Activated T-helper 2 cell treated with anti-CD3 and anti-CD28 coated beads, Interferon-gamma antibody, Interleukin-2, Interleukin-4, amounts not matched to agents 10 μg/mL and 5 μg/mL and 100 μg/mL, durations not matched to agents 14 hours and 24 hours and 36 hours (primary cell): ENCODE data around the gene LGR6. TPM values are rescaled to one million over a fixed set of nuclear protein-coding genes. Genes with fewer than 3 reads are reported as not detected.
"Not testable (repeated sequence)": the region's sequence is repeated elsewhere in the genome, so short reads cannot be mapped to it uniquely, and the experiment has no call there.

Experiments used
- DNase-seq: peaks from one replicate; pipeline ENCODE4 v3.0.0; 2021; ENCODE audit warnings: low spot score
- H3K27ac Mint-ChIP-seq: one replicate; pipeline ENCODE4 v1.8.0; 2021; ENCODE audit warnings: mixed read lengths
- H3K27me3 Mint-ChIP-seq: one replicate; pipeline ENCODE4 v1.8.0; 2021; ENCODE audit warnings: low read depth, mixed read lengths
- H3K36me3 Mint-ChIP-seq: one replicate; pipeline ENCODE4 v1.8.0; 2021; ENCODE audit warnings: low read depth, mixed read lengths
- H3K4me1 Mint-ChIP-seq: one replicate; pipeline ENCODE4 v1.8.0; 2021; ENCODE audit warnings: low read depth, mixed read lengths
- H3K4me3 Mint-ChIP-seq: one replicate; pipeline ENCODE4 v1.8.0; 2021; ENCODE audit warnings: low read depth, mild to moderate bottlenecking, moderate library complexity, mixed read lengths
- H3K9me3 Mint-ChIP-seq: one replicate; pipeline ENCODE4 v1.8.0; 2021; ENCODE audit warnings: mixed read lengths
- intact Hi-C: fragments of 100-400 bp; cut with micrococcal nuclease; formaldehyde crosslinking; loops from one replicate; pipeline ENCODE4 v1.15.1; 2023
- total RNA-seq: library from RNA; stranded (reverse); gene quantifications from 2 replicates; pipeline ENCODE4 v1.2.3, GENCODE V29; 2022

Gene LGR6, protein sequence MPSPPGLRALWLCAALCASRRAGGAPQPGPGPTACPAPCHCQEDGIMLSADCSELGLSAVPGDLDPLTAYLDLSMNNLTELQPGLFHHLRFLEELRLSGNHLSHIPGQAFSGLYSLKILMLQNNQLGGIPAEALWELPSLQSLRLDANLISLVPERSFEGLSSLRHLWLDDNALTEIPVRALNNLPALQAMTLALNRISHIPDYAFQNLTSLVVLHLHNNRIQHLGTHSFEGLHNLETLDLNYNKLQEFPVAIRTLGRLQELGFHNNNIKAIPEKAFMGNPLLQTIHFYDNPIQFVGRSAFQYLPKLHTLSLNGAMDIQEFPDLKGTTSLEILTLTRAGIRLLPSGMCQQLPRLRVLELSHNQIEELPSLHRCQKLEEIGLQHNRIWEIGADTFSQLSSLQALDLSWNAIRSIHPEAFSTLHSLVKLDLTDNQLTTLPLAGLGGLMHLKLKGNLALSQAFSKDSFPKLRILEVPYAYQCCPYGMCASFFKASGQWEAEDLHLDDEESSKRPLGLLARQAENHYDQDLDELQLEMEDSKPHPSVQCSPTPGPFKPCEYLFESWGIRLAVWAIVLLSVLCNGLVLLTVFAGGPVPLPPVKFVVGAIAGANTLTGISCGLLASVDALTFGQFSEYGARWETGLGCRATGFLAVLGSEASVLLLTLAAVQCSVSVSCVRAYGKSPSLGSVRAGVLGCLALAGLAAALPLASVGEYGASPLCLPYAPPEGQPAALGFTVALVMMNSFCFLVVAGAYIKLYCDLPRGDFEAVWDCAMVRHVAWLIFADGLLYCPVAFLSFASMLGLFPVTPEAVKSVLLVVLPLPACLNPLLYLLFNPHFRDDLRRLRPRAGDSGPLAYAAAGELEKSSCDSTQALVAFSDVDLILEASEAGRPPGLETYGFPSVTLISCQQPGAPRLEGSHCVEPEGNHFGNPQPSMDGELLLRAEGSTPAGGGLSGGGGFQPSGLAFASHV
- total RNA-seq, result not detected in 2 replicates

DNA sequence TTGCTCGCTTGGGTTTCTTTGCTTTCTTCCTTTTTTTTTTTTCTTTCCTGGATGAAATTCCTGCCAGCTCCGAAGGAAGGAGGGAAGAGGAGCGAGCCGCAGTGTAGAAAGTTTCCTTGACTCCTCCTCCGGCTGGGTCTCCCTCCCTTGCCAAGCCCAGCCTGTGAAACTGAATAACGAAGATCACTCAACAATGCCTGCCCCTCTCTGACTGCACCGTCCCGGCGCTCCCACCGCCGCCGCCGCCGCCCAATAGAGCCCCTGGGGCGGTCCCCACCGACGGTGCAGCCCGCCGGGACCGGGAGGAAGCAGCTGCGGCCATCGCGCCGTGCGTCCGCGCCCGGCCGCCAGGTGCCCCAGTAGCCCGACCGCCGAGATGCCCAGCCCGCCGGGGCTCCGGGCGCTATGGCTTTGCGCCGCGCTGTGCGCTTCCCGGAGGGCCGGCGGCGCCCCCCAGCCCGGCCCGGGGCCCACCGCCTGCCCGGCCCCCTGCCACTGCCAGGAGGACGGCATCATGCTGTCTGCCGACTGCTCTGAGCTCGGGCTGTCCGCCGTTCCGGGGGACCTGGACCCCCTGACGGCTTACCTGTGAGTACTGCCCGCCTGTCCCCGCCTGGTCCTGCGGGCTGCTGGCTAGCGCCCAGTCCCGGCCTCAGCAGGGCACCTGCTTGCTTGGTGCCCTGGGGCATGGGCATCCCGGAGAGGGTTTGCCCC lies at the start of gene LGR6:
Gene LGR6 (plus strand): TSS at position 186 of the 714 bp plus-strand sequence. CDS start 191 bp downstream, at position 377.
- H3K27ac Mint-ChIP-seq, result no peak within 1 kb of the TSS
- H3K36me3 Mint-ChIP-seq, result no peaks in the 10 kb centered on the region
- H3K4me3 Mint-ChIP-seq, result no peak within 1 kb of the TSS
- no peaks in the 10 kb centered on the region for H3K9me3 Mint-ChIP-seq
- no peaks in the 10 kb centered on the region for H3K4me1 Mint-ChIP-seq
- no peak for DNase-seq
- peaks cover 40% of the 10 kb centered on the region for H3K27me3 Mint-ChIP-seq
- intact Hi-C loops, result no loop called here

DNA sequence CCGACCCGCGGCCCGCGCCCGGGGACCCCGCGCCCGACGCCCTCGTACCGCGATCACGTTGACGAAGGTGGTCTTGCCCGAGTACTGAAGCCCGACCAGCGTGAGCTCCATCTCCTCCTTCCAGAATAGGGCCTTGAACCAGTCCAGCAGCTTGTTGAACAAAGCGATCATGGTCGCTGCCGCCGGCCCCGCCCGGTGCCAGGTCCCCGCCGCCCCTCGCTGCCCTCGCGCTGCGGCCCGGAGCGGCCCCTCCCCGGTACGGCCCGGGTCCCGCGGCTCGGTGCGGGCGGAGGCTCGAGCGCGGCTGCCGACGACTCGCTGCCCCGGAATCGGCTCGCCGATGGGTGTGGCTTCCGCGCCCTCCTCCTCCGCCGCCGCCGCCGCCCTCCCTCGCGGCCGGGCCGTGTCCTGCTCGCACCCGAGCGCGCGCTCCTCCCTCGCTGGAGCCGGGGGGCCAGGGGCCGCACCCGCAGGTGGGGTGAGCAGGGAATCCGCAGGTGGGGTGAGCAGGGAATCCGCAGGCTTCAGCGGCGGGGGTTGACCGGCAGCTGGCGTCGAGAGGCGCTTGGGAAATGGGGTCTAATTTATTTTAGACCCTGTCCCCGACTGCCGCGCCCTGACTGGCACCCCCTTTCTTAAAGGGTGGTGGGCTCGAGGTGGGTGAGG lies 49.1 kb upstream of the LGR6 start, which contains the start of gene ARL8A:
Gene ARL8A (minus strand): TSS at position 336 of the 666 bp plus-strand sequence. CDS start 165 bp downstream, at position 171.
- H3K9me3 Mint-ChIP-seq, result no peaks in the 10 kb centered on the region
- peak; percentile 71 for DNase-seq
- H3K4me3 Mint-ChIP-seq, result peak within 1 kb of the TSS; percentile 91
- intact Hi-C loops, result loop anchor here (1.0 to 5.0 kb wide), 3 partner anchors 14 to 262 kb away; no protein-coding TSS in a partner anchor
- H3K27ac Mint-ChIP-seq, result peak within 1 kb of the TSS; percentile 92
- H3K4me1 Mint-ChIP-seq, result peaks cover 29% of the 10 kb centered on the region
- no peaks in the 10 kb centered on the region for H3K27me3 Mint-ChIP-seq
- H3K36me3 Mint-ChIP-seq, result peaks cover 32% of the 10 kb centered on the region

DNA sequence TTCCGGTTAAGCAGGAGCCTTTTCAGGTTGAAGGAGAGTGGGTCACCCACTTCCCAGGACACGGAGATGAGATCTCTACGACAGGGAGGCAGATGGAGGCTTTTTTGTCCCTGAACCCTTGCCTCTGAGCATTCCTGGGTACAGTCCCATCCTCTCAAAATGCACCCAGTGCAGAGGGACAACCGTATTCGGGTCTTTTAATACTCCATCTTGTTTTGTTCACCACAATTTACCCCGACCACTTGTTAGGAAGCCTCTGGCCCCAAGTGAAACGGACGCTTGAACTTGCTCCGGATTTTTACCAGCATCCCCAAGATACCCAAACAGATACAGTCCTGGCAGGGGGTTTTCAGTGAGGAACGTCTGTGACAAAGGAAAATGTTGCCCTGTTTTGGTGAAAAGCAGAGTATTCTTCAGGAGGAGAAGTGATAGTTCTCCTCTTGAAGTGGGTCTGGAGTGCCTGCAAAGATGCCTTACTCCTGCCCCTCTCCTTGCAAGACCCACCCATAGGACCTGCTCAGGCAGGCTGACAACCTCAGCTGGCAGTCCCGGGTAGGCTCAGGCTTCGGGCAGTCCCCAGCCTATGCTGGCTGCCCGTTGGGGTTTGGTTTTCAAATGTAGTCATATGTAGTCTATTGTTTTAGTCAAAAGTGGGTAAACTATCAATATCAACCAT lies 48.4 kb upstream of the LGR6 start:
- Mint-ChIP-seq H3K36me3 (peaks cover 37% of the 10 kb centered on the region), H3K4me1 (peaks cover 29% of the 10 kb centered on the region), H3K9me3 (no peaks in the 10 kb centered on the region), H3K27ac (peak overlapping the region; percentile 84), H3K27me3 (no peaks in the 10 kb centered on the region), H3K4me3 (peak overlapping the region; percentile 78)
- DNase-seq, result no peak
- intact Hi-C loops, result loop anchor here (1.0 to 5.0 kb wide), 3 partner anchors 14 to 263 kb away; no protein-coding TSS in a partner anchor

DNA sequence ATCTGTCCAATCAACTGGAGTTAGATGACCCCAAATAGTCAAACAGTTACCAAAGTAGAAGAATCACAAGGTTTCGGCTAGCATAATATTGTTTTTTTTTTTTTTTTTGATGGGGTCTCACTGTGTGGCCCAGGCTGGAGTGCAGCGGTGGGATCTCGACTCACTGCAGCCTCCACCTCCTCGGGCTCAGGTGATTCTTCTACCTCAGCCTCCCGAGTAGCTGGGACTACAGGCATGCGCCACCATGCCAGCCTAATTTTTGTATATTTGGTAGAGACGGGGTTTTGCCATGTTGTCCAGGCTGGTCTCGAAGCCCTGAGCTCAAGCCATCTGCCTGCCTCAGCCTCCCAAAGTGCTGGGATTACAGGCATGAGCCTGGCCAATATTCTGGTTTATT lies 47.9 kb upstream of the LGR6 start:
- not testable (repeated sequence) for H3K27me3 Mint-ChIP-seq
- H3K27ac Mint-ChIP-seq, result peak overlapping the region; percentile 84

DNA sequence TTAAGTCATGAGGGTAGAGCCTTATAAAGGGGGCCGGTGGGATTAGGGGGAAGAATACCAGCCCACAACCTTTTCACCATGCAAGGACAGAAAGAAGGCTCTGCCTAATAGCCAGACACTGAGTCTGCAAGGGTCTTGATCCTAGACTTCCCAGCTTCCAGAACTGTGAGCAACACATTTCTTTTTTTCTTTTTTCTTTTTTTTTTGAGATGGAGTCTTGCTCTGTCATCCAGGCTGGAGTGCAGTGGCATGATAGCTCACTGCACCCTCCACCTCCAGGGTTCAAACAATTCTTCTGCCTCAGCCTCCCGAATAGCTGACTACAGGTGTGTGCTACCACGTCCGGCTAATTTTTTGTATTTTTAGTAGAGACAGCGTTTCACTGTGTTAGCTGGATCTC lies 47.3 kb upstream of the LGR6 start:
- Mint-ChIP-seq H3K36me3 (peaks cover 44% of the 10 kb centered on the region), H3K9me3 (no peaks in the 10 kb centered on the region), H3K27ac (peak overlapping the region; percentile 42), H3K27me3 (no peaks in the 10 kb centered on the region), H3K4me1 (peaks cover 36% of the 10 kb centered on the region), H3K4me3 (no peak overlapping the region)
- DNase-seq, result no peak
- intact Hi-C loops, result loop anchor here (5.0 kb wide), 1 partner anchor 264 kb away; no protein-coding TSS in a partner anchor

More for the DNA sequence above, 47.9 kb upstream of the LGR6 start:
- H3K36me3 Mint-ChIP-seq, result peaks cover 42% of the 10 kb centered on the region
- H3K4me3 Mint-ChIP-seq, result peak overlapping the region; percentile 78
- not testable (repeated sequence) for H3K9me3 Mint-ChIP-seq, DNase-seq
- peaks cover 31% of the 10 kb centered on the region for H3K4me1 Mint-ChIP-seq
- intact Hi-C loops, result loop anchor here (1.0 to 5.0 kb wide), 3 partner anchors 13 to 263 kb away; no protein-coding TSS in a partner anchor

DNA sequence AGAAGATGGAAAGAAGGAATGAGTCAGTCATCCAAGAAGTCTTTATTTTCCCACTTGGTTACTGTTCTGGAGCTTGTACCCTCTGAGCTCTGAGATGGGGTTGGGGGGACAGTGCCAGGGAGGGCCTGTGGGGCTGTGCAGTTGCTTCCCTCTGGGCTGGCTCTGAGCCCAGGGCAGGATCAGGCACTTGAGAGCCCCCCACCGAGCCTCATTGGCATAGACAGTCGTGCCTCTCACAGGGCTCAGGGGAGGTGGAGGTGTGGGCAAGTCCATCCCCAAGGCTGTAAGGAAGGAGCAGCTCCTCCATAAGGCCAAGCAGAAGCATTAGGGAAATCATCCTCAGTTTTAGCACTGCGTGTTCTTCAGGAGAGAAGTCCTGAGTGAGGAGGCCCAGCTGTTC lies 46.6 kb upstream of the LGR6 start:
- Mint-ChIP-seq H3K36me3 (peaks cover 48% of the 10 kb centered on the region), H3K27ac (peak overlapping the region; percentile 33), H3K4me1 (peaks cover 37% of the 10 kb centered on the region), H3K4me3 (no peak overlapping the region), H3K9me3 (no peaks in the 10 kb centered on the region), H3K27me3 (no peaks in the 10 kb centered on the region)
- intact Hi-C loops, result loop anchor here (5.0 kb wide), 1 partner anchor 265 kb away; no protein-coding TSS in a partner anchor
- no peak for DNase-seq

DNA sequence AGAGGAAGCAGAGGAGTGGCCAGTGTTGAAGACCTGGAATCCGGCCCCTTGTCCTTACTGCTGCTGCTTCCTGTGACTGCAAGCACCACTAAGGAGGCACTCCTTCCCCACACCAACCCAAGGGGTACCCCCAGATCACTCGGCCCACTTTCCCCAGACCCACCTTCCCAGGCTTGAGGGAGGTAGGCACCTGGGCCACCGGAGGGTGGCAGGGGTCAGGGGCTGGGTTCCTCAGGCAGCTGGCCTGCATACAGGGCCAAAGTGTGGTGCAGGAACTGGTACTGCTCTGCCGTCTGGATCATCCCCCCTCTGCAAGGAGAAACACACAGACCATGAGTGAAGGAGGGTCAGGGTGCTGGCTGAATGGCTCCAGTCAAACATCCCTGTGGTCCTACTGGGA lies 45.2 kb upstream of the LGR6 start:
- intact Hi-C loops, result loop anchor here (5.0 kb wide), 1 partner anchor 266 kb away; no protein-coding TSS in a partner anchor
- H3K4me3 Mint-ChIP-seq, result no peak overlapping the region
- no peak for DNase-seq
- no peaks in the 10 kb centered on the region for H3K9me3 Mint-ChIP-seq
- no peaks in the 10 kb centered on the region for H3K27me3 Mint-ChIP-seq
- peaks cover 57% of the 10 kb centered on the region for H3K36me3 Mint-ChIP-seq
- H3K27ac Mint-ChIP-seq, result no peak overlapping the region
- H3K4me1 Mint-ChIP-seq, result peaks cover 30% of the 10 kb centered on the region

DNA sequence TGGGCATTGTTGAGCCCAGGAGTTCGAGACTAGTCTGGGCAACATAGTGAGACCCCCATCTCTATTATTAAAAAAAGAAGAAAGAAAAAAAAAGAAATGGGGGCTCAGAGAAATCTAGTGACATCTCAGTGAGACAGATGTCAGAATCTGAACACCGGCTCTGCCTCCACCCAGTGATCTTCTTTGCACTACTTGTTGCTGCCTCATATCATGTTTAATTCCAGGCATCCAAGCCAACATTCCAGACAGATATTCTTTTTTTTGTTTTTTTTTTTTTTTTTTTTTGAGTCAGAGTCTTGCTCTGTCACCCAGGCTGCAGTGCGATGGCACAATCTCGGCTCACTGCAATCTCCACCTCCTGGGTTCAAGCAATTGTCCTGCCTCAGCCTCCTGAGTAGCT lies 44.0 kb upstream of the LGR6 start:
- intact Hi-C loops, result loop anchor here (5.0 kb wide), 1 partner anchor 267 kb away; no protein-coding TSS in a partner anchor
- Mint-ChIP-seq H3K4me1 (peaks cover 31% of the 10 kb centered on the region), H3K27me3 (no peaks in the 10 kb centered on the region), H3K36me3 (peaks cover 64% of the 10 kb centered on the region), H3K27ac (no peak overlapping the region), H3K9me3 (no peaks in the 10 kb centered on the region), H3K4me3 (no peak overlapping the region)
- no peak for DNase-seq

DNA sequence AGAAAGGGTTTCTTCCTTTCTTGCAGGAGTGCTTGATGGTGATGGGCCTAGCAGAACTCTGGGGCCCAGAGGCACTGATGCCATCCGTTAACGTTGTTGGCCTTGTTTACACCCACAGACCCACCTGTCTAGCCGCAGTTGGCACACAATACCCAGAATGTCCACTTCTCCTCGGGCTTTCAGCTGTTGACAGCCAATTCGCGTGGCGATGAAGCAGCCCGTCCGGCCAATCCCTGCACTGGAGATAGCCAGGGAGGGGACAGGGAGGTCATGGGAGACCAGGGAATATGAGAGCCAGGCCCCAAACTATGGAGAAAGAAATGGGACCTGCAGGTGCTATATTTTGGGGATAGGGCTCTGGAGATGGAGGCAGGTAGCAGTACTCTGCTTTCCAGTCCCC lies 43.4 kb upstream of the LGR6 start:
- no peaks in the 10 kb centered on the region for H3K27me3 Mint-ChIP-seq
- no peak overlapping the region for H3K27ac Mint-ChIP-seq
- H3K36me3 Mint-ChIP-seq, result peaks cover 70% of the 10 kb centered on the region

DNA sequence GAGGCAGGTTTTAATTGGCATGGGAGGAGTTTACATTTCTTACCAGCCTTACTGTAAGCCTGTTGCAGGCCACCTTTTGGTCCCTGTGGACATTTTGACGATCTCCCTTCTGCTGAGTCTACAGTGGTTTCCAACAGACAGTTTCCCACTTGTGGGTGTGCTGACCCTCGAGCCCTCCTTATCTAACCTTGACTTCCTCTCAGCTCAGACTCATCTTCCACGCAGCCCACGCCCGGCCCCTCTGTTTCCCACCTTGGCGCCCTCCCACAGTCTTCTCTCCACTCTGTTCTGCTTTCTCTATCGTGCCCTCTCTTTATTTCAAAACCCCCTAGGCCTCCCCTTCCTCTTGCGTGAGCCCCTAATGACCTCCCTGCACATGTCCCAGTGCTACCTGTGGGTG lies 43.0 kb upstream of the LGR6 start:
- Mint-ChIP-seq H3K27ac (peak overlapping the region; percentile 33), H3K9me3 (no peaks in the 10 kb centered on the region), H3K27me3 (no peaks in the 10 kb centered on the region), H3K36me3 (peaks cover 74% of the 10 kb centered on the region), H3K4me3 (no peak overlapping the region), H3K4me1 (peaks cover 35% of the 10 kb centered on the region)
- intact Hi-C loops, result no loop called here
- no peak for DNase-seq

More for the DNA sequence above, 43.4 kb upstream of the LGR6 start:
- Mint-ChIP-seq H3K4me1 (peaks cover 36% of the 10 kb centered on the region), H3K9me3 (no peaks in the 10 kb centered on the region), H3K4me3 (no peak overlapping the region)
- intact Hi-C loops, result no loop called here
- no peak for DNase-seq

DNA sequence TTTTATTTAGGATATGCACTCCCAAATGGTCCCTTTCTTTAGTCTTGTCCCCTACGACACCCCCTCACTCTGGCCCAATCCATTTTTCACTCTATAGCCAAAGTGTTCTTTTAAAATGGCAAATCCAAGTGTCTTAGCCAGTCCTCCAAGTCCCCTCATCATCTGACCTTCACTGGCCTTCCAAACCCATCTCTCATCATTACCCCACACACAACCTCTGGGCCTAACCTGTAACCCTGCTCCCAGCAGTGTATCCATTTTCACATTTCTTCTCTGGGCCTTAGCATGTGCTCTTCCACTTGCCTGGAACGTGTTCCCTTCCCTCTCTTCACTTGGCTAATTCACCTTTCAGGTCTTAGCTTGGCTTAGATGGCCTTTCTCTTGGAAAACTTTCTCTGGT lies 42.6 kb upstream of the LGR6 start:
- Mint-ChIP-seq H3K27me3 (no peaks in the 10 kb centered on the region), H3K4me1 (peaks cover 37% of the 10 kb centered on the region), H3K4me3 (no peak overlapping the region), H3K27ac (peak overlapping the region; percentile 33), H3K36me3 (peaks cover 78% of the 10 kb centered on the region), H3K9me3 (no peaks in the 10 kb centered on the region)
- intact Hi-C loops, result no loop called here
- DNase-seq, result no peak
